Activated T-helper 1 cell treated with Interleukin-2 at 50 U/mL for 16 hours (primary cell): ENCODE data around the gene OR2T27.
"Not testable (repeated sequence)": the region's sequence is repeated elsewhere in the genome, so short reads cannot be mapped to it uniquely, and the experiment has no call there.

ENCODE experiments used
- DNase-seq: peaks from one replicate; pipeline ENCODE4 v3.0.0-alpha.2; 2020; ENCODE audit warnings: low read depth

Gene OR2T27

GRCh38 chr1:248655354-248655753 is at the start of gene OR2T27:
OR2T27 (minus strand) TSS chr1:248655528; CDS start chr1:248650884, 4,644 bp downstream.
- not testable (repeated sequence) for DNase-seq

- DNase-seq, result no peak
These were observed 49.3 kb upstream of the OR2T27 start for GRCh38 chr1:248704606-248705005.

GRCh38 chr1:248703674-248704073 is 48.3 kb upstream of the OR2T27 start:
- DNase-seq, result no peak

- no peak for DNase-seq
These were observed 47.4 kb upstream of the OR2T27 start, which contains the start of gene OR14I1 for GRCh38 chr1:248702714-248703113. OR14I1 (minus strand) TSS chr1:248702766.

- no peak for DNase-seq
These were observed 43.8 kb upstream of the OR2T27 start for GRCh38 chr1:248699099-248699498.

- no peak for DNase-seq
These were observed 42.6 kb upstream of the OR2T27 start for GRCh38 chr1:248697907-248698306.

- no peak for DNase-seq
These were observed 41.4 kb upstream of the OR2T27 start for GRCh38 chr1:248696774-248697173.

GRCh38 chr1:248696261-248696660 is 40.9 kb upstream of the OR2T27 start:
- DNase-seq, result no peak

- no peak for DNase-seq
These were observed 40.3 kb upstream of the OR2T27 start for GRCh38 chr1:248695451-248696132.

- DNase-seq, result no peak
These were observed 36.3 kb upstream of the OR2T27 start for GRCh38 chr1:248691567-248692155.

GRCh38 chr1:248688527-248689298 is 33.4 kb upstream of the OR2T27 start:
- DNase-seq, result no peak

GRCh38 chr1:248686815-248687214 is 31.5 kb upstream of the OR2T27 start:
- DNase-seq, result no peak

- DNase-seq, result no peak
These were observed 26.3 kb upstream of the OR2T27 start for GRCh38 chr1:248681651-248682050.

GRCh38 chr1:248670003-248670402 is 14.7 kb upstream of the OR2T27 start:
- DNase-seq, result no peak

- not testable (repeated sequence) for DNase-seq
These were observed 8.4 kb upstream of the OR2T27 start for GRCh38 chr1:248663453-248664328.

- DNase-seq, result not testable (repeated sequence)
These were observed 1.5 kb upstream of the OR2T27 start for GRCh38 chr1:248656797-248657196.

- DNase-seq, result not testable (repeated sequence)
These were observed 6.4 kb downstream of the OR2T27 start for GRCh38 chr1:248648770-248649536.

GRCh38 chr1:248645178-248645577 is 10.2 kb downstream of the OR2T27 start, which contains the start of gene OR2T35:
OR2T35 (minus strand) TSS chr1:248645278; CDS start chr1:248639258, 6,020 bp downstream.
- not testable (repeated sequence) for DNase-seq

GRCh38 chr1:248642971-248643651 is 12.2 kb downstream of the OR2T27 start:
- not testable (repeated sequence) for DNase-seq

GRCh38 chr1:248641583-248641982 is 13.7 kb downstream of the OR2T27 start:
- not testable (repeated sequence) for DNase-seq
